GM18858 (cell line): Measurements from ENCODE around the gene ANKRD30BL.
"Not testable (repeated sequence)": the region's sequence is repeated elsewhere in the genome, so short reads cannot be mapped to it uniquely, and the experiment has no call there.

ENCODE experiments used
- ATAC-seq: cut with Tn5 transposase; IDR thresholded peaks from one replicate; pipeline ENCODE4 v1.9.1; 2021; ENCODE audit not compliant: unreplicated experiment

Gene ANKRD30BL

GRCh38 chr2:132161161-132162124, at the start of gene ANKRD30BL:
Gene ANKRD30BL (minus strand): TSS chr2:132161952. CDS start chr2:132161705, 247 bp downstream.
- not testable (repeated sequence) for ATAC-seq

- not testable (repeated sequence) for ATAC-seq
Measured at GRCh38 chr2:132202866-132203265, 41.1 kb upstream of the ANKRD30BL start.

GRCh38 chr2:132192854-132193253, 31.1 kb upstream of the ANKRD30BL start:
- not testable (repeated sequence) for ATAC-seq

GRCh38 chr2:132167100-132167499, 5.3 kb upstream of the ANKRD30BL start:
- ATAC-seq = not testable (repeated sequence)

- ATAC-seq = not testable (repeated sequence)
Measured at GRCh38 chr2:132162125-132162660, 441 bp upstream of the ANKRD30BL start.

GRCh38 chr2:132146774-132147173, 15.0 kb downstream of the ANKRD30BL start:
- not testable (repeated sequence) for ATAC-seq
